Epithelial cell of prostate (primary cell): ENCODE measurements around the gene CHRM4.
"Not testable (repeated sequence)": the region's sequence is repeated elsewhere in the genome, so short reads cannot be mapped to it uniquely, and the experiment has no call there.

Source experiments
- DNase-seq: peaks from one replicate; pipeline ENCODE4 v3.0.0-alpha.2; 2011; ENCODE audit warnings: low read depth, low spot score
- H3K27ac ChIP-seq: fragments of 450-650 bp; 2 replicates; pipeline ENCODE4 v1.5.1; 2017; ENCODE audit warnings: mild to moderate bottlenecking

The CHRM4 gene

DNA sequence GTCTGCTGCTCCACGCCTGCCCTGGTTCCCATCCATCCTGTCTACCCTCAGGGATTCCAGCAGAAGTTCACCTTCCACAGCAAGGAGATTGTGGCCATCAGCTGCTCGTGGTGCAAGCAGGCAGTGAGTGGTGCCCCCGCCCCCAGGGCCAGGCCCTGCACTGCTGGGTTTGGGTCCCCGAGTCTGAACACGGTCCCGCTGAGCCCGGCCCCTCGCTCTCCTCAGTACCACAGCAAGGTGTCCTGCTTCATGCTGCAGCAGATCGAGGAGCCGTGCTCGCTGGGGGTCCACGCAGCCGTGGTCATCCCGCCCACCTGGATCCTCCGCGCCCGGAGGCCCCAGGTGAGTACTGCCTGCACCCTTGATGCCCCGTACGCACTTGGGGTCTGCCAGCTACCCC, 20.3 kb downstream of the CHRM4 start:
- DNase-seq, H3K27ac ChIP-seq: not testable (repeated sequence)

DNA sequence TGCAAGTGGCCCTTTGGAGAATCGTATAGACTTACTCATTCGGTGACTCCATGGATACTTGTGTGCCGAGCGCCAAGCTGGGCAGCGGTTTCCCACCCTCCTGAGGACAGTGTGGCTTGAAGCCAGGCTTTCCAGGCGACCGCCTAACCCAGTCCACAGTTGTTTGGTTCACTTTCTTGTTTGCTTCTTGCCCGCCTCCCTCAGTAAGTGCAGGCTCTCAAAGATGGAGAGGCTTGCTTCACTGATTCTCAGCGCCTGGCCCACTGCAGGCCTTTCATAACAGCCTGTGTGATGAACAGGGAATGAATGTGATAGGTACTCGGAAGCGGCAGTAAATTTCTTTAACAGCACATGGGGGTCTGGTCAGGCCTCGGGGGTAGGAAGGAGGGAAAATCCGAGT, 21.3 kb downstream of the CHRM4 start:
- H3K27ac ChIP-seq = no peak overlapping the region
- no peak for DNase-seq

- H3K27ac ChIP-seq = no peak overlapping the region
Measured at GRCh38 chr11:46369458-46370152, 22.0 kb downstream of the CHRM4 start.

GRCh38 chr11:46367916-46368267, 23.7 kb downstream of the CHRM4 start:
- H3K27ac ChIP-seq = no peak overlapping the region

More at GRCh38 chr11:46369458-46370152, 22.0 kb downstream of the CHRM4 start:
- DNase-seq = no peak

DNA sequence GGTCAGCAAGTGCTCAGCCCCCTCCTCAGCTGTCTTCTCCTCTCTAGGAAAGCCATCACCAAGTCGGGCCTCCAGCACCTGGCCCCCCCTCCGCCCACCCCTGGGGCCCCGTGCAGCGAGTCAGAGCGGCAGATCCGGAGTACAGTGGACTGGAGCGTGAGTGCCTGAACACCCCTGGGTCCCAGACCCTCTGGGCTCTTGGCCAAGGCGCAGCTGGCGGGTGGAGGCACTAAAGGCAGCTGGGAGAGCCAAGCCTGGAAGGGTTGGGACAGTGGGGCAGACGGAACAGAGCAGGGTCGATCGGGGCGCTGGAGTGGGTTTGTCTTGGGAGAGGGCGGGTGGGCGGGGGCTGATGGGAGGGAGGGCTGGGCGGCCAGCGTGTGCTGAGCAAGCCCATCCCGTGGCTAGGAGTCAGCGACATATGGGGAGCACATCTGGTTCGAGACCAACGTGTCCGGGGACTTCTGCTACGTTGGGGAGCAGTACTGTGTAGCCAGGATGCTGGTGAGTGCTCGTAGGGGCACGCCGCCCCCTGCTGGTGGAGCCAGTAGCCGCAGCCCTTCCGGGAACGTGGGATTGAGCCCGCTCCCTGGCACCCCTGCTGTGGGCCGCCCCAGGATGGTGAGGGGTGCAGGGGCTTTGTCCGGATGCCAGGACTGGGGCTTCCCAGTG, 24.2 kb downstream of the CHRM4 start:
- H3K27ac ChIP-seq = no peak overlapping the region
- DNase-seq = no peak

More at GRCh38 chr11:46367916-46368267, 23.7 kb downstream of the CHRM4 start:
- DNase-seq = no peak

GRCh38 chr11:46366661-46367161, 24.9 kb downstream of the CHRM4 start:
- H3K27ac ChIP-seq = no peak overlapping the region
- DNase-seq = no peak

GRCh38 chr11:46366260-46366659, 25.3 kb downstream of the CHRM4 start:
- no peak for DNase-seq
- no peak overlapping the region for H3K27ac ChIP-seq

DNA sequence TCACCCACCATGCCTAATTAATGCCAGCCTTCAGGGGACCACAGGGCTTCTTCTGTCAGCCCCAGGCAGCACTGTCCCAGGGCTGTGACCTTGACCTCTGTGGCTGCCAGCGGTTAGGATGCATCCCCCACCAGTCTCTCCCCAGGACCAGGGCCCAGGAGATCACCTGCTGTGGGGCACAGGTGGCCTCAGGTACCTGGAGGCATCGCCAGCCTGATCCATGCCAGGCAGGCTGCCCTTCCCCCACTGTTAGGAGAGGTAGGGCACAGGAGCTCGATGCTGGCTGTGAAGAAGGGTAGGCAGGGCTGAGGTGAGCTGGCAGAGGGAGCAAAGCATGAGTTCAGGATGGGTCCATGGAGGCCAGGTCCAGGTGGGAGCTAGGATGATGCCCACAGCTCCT, 26.8 kb downstream of the CHRM4 start:
- H3K27ac ChIP-seq = no peak overlapping the region
- no peak for DNase-seq

DNA sequence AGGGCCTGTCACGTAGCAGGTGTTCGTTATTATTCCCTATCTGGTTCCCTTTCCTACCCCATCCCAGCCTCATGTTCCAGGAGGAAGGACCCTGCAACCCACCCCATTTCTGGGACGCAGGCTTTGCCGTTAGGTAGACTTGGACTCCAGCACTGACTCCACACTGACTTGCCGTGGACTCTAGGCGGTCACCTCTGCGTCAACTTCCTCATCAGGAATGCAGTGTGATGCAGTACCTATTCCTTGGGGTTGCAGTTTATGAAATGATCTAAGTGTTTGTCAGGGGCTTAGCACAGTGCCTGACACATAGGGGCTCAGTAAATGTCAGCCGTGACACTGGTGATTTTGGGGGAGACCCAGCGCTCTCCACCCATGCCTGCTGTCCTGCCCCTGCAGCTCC, 27.5 kb downstream of the CHRM4 start:
- DNase-seq = no peak
- H3K27ac ChIP-seq = peak overlapping the region; percentile 41

GRCh38 chr11:46363455-46364005, 28.0 kb downstream of the CHRM4 start:
- DNase-seq = no peak
- H3K27ac ChIP-seq = peak overlapping the region; percentile 41

GRCh38 chr11:46363031-46363407, 28.6 kb downstream of the CHRM4 start:
- no peak for DNase-seq
- H3K27ac ChIP-seq = peak overlapping the region; percentile 41

GRCh38 chr11:46362156-46363030, 29.2 kb downstream of the CHRM4 start:
- H3K27ac ChIP-seq = peak overlapping the region; percentile 41
- no peak for DNase-seq

DNA sequence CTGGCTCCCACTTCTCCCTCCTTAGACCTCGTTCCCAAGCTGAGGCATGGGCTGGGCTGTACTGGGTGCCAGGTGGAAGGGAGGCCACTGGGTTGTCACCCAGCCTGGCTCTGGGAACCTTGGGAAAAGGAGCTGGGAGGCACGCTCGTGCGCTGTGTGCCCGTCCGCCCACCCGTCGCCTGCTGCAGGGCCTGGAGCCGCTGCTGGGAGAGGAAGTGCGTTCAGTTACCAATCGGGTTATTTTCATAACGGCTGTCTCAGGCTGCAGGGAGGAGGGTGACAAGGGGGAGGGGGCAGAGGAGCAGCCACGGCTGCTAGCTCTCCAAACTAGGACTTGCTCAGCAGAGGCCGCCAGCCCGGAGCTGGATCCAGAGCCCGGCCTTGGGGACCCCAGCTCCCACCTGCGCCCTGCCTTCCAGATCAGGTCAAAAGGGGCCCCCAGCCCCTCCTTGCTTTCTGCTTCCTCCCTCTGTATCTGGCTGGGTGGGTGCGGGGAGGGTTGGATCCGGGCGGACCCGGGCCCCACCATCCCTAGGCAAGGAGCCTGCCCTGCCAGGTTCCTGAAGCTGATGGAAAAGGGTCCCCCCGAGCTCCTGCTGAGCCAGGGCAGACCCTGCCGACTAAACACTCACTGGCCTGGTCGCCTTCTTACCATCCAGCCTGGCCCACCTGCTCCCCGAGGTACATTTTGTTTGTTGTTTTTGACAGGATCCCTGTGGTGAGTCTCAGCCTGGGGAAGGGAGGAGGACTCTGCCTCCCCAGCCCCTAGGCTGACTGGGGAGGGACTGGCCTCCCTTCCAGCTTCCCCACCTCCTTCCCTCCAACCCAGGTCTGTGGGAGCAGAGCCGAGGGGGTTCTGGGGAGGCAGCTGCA, 30.1 kb downstream of the CHRM4 start:
- no peak overlapping the region for H3K27ac ChIP-seq
- DNase-seq = no peak

DNA sequence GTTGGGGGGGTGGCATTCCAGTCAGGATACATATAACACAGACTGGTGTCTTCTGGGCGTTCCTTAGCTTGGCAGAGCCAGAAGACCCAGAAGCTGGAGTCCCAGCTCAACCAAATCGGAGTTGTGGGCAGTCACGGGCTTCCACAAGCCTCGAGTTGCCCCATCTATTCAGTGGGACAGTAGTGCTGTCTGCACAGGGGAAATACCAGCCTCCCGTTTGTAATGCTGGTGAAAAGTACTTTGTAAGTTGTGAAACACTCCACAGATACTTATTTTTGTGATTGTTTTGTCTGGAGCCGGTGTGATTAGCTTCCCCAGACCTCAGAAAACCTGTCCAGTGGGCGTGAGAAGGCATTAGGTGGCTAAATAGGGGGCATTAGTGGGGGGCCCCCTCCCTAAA, 30.7 kb downstream of the CHRM4 start:
- no peak overlapping the region for H3K27ac ChIP-seq
- DNase-seq = no peak

GRCh38 chr11:46359953-46360352, 31.6 kb downstream of the CHRM4 start:
- H3K27ac ChIP-seq = no peak overlapping the region
- no peak for DNase-seq

GRCh38 chr11:46357483-46357936, 34.1 kb downstream of the CHRM4 start:
- H3K27ac ChIP-seq = peak overlapping the region; percentile 85
- DNase-seq = no peak

DNA sequence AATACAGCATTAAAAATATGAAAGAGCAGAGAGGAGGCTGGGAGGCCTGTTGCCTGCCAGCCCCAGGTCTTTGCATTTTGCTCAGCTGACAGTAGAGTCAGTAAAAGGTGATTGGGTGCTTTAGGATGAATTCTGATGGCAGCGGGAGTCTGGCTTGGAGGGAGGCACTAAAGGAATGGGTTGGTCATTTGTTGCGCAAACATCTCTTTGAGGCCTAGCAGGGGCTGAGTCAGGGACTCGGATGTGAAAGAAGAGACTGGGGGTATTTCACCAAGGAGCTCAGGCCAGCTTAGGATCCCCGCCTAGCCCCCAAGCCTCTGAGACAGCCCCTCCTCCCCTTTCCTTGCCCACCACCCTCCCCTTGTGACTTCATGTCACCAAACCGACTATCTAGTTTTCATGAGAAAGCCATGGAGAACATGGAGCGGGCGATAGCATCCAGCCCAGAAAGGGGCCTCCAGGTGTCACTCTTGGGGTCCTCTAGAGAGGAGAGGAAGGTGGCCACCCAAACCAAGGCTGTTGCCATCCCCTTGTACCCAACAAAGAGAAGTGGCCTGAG, 34.6 kb downstream of the CHRM4 start:
- DNase-seq = no peak
- H3K27ac ChIP-seq = peak overlapping the region; percentile 85

- no peak for DNase-seq
- H3K27ac ChIP-seq = no peak overlapping the region
Measured at GRCh38 chr11:46353698-46354097, 37.9 kb downstream of the CHRM4 start.
